GM13977 (cell line): ENCODE measurements around the gene TBC1D22A.
A peak's percentile ranks its signal among the peaks of the same experiment; 100 is the strongest.
"Not testable (repeated sequence)": the region's sequence is repeated elsewhere in the genome, so short reads cannot be mapped to it uniquely, and the experiment has no call there.

ENCODE experiments used
- DNase-seq: peaks from one replicate; pipeline ENCODE4 v3.0.0; 2012; ENCODE audit warnings: low spot score
- CTCF ChIP-seq: IDR thresholded peaks from 2 replicates; pipeline ENCODE4 v1.5.1; 2012; ENCODE audit warnings: mild to moderate bottlenecking, control low read depth; ENCODE audit not compliant: insufficient read depth; ENCODE audit errors: extremely low read depth, missing control alignments
- in situ Hi-C: fragments of 300-500 bp; cut with MboI; formaldehyde crosslinking; loops from one replicate; pipeline ENCODE4 v1.12.0; 2022; ENCODE audit warnings: low sequenced_read_pairs, low pct_unique_long_range_greater_than_20kb, mixed read lengths, inconsistent platforms; ENCODE audit not compliant: unreplicated experiment

Gene TBC1D22A

GRCh38 chr22:46732041-46732379, 30.4 kb upstream of the TBC1D22A start:
- in situ Hi-C loops, result no loop called here
- no peak for DNase-seq
- TF ChIP-seq CTCF, result no peak

DNA sequence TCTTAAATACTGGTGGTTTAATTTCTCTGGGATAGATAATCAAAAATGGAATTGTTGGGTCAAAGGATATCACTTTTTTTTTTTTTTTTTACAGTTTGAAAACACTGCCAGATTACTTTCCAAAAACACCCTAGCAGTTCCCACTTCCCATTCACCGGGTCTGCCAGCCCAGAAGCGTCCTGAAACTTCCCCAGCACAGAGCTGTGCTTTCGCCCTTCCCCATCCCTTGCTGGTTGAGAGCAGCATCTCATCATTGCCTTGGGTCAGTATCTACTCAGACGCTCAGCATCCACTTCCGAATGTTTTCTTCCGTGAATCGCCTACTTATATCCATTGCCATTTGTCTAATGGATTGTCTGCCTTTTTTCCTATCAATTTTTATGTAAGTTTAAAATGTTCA, 29.9 kb upstream of the TBC1D22A start:
- DNase-seq, result no peak
- no peak for TF ChIP-seq CTCF
- in situ Hi-C loops, result no loop called here

DNA sequence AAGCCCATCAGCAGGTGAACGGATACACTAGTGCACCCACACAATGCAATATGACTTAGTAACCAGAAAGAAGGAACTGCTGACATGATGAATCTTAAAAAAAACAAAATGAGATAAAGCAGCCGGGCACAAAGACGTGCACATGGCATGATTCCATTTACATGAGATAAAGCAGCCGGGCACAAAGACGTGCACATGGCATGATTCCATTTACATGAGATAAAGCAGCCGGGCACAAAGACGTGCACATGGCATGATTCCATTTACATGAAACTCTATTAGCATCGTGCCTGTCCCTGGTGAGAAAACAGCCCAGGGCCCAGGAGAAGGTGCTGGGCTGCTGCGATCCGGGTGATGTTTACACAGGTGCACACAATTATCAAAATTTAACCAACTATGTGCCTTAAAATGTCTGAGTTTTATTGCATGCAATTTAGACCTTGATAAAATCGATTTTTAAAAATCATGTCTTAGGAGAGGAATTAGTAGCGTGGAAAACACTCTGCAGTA, 28.2 kb upstream of the TBC1D22A start:
- DNase-seq, in situ Hi-C loops: not testable (repeated sequence)

DNA sequence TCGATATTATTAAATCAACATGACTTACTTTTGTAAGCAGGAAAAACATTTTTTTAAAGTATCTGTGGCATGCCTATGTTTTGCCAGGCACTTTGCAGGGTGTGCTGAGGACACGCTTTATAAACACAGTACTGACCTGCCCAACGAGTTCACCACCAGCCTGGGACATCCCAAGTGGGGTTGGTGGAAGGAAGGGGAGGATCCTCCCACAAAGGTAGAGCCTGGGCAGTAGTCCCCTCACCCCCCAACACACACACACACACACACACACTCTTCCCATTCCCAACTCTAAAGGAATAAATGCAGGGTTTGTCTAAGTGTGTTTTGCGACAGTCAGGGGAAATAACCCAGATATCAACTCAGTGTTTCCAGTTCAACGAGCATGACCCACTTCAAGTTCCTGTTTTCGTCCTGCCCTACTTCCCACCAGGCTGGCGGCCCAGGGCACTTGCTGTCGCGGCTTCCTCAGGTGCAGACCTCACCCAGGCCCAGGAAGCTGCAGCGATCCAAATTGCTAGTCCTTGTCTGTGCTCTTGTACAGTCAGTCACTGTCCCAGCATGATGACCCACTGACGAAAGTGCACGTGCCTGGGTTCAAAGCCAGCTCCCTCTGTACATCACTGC, 27.5 kb upstream of the TBC1D22A start:
- DNase-seq, result peak; percentile 69
- TF ChIP-seq CTCF, result no peak
- in situ Hi-C loops, result no loop called here

GRCh38 chr22:46735747-46736608, 26.5 kb upstream of the TBC1D22A start:
- in situ Hi-C loops, result no loop called here
- no peak for TF ChIP-seq CTCF
- DNase-seq, result no peak

- no peak for DNase-seq
- in situ Hi-C loops, result no loop called here
- no peak for TF ChIP-seq CTCF
These were observed 25.7 kb upstream of the TBC1D22A start for GRCh38 chr22:46736705-46737104.
